Parathyroid adenoma (tissue), 2 donors: ENCODE data around the gene RAB8A.
A peak's percentile ranks its signal among the peaks of the same experiment; 100 is the strongest.

ENCODE experiments used
- H2AFZ ChIP-seq: fragments of 300-600 bp; sonication (generic); one replicate; pipeline ENCODE4 v1.7.0; 2017; ENCODE audit warnings: antibody characterized with exemption, mild to moderate bottlenecking
- H3K27ac ChIP-seq: fragments of 300-600 bp; sonication (generic); one replicate; pipeline ENCODE4 v1.7.0; 2017
- H3K27me3 ChIP-seq: fragments of 300-600 bp; sonication (generic); one replicate; pipeline ENCODE4 v1.7.0; 2017; ENCODE audit warnings: low read length; ENCODE audit not compliant: control insufficient read depth, insufficient read depth
- H3K36me3 ChIP-seq: fragments of 300-600 bp; sonication (generic); one replicate; pipeline ENCODE4 v1.7.0; 2017; ENCODE audit warnings: low read length; ENCODE audit not compliant: control insufficient read depth, insufficient read depth
- H3K4me1 ChIP-seq: fragments of 300-600 bp; sonication (generic); one replicate; pipeline ENCODE4 v1.7.0; 2017; ENCODE audit warnings: control low read depth
- H3K4me2 ChIP-seq: fragments of 300-600 bp; sonication (generic); one replicate; pipeline ENCODE4 v1.7.0; 2017; ENCODE audit warnings: low read length
- H3K4me3 ChIP-seq: fragments of 300-600 bp; sonication (generic); one replicate; pipeline ENCODE4 v1.7.0; 2017; ENCODE audit warnings: low read depth, low read length
- H3K79me2 ChIP-seq: fragments of 300-600 bp; sonication (generic); one replicate; pipeline ENCODE4 v1.7.0; 2017; ENCODE audit warnings: control low read depth
- H3K9ac ChIP-seq: fragments of 300-600 bp; sonication (generic); one replicate; pipeline ENCODE4 v1.7.0; 2017; ENCODE audit warnings: mild to moderate bottlenecking
- H3K9me3 ChIP-seq: fragments of 300-600 bp; sonication (generic); one replicate; pipeline ENCODE4 v1.7.0; 2017; ENCODE audit warnings: low read length; ENCODE audit not compliant: control insufficient read depth
- CTCF ChIP-seq: fragments of 300-600 bp; sonication (generic); IDR thresholded peaks from one replicate; pipeline ENCODE4 v1.7.0; 2017; ENCODE audit warnings: antibody characterized with exemption, mild to moderate bottlenecking
- donor health status: primary hyperparathyroidism.

Gene RAB8A

DNA sequence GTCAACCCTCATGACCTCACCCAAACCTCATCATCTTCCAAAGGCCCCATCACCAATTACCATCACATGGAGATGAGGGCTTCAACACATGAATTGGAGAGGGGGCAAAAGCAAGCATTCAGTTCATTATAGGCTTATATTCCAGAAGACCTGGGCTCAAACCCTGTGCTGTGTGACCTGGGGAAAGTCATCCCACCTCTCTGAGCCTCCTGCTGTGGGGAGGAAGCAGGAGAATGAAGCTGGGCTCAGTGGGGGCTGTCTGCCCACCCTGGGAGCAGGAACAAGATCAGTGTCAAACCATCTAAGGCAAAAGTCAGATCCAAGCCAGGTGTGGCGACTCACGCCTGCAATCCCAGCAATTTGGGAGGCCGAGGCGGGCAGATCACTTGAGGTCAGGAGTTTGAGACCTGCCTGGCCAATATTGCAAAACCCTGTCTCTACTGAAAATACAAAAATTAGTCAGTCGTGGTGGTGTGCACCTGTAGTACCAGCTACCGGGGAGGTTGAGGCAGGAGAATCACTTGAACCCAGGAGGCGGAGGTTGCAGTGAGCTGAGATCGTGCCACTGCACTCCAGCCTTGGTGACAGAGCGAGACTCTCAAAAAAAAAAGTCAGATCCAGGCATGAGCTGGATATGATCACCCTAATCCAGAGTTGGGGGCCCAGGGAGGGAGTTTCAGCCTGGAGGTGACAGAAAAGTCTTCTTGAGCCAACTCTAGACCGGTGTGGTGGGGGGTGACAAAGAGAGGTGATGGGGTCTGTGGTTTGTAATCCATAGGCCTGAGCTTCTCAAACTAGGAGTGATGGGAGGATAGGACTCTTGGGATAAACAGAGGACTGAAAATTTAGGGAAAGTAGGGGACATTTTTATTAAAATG is 37.0 kb upstream of the RAB8A start:
- peak overlapping the region; percentile 91 for H3K27ac ChIP-seq

GRCh38 chr19:16075430-16076153 is 36.1 kb upstream of the RAB8A start:
- no peak for TF ChIP-seq CTCF
- Histone ChIP-seq H3K27ac (peak overlapping the region; percentile 91), H3K4me1 (no peaks in the 10 kb centered on the region)

More for the DNA sequence above, 37.0 kb upstream of the RAB8A start:
- Histone ChIP-seq H3K27me3 (no peaks in the 10 kb centered on the region), H3K36me3 (no peaks in the 10 kb centered on the region), H3K79me2 (peaks cover under 1% of the 10 kb centered on the region), H3K9me3 (no peaks in the 10 kb centered on the region), H2AFZ (no peak overlapping the region), H3K4me3 (no peak overlapping the region), H3K4me2 (no peak overlapping the region), H3K9ac (no peak overlapping the region), H3K4me1 (no peaks in the 10 kb centered on the region)
- no peak for TF ChIP-seq CTCF

GRCh38 chr19:16076154-16076957 is 35.3 kb upstream of the RAB8A start, which contains the start of gene TPM4:
Gene TPM4, plus strand, starts transcription at chr19:16076495. Its CDS starts 71 bp downstream, at chr19:16076566.
- no peak for TF ChIP-seq CTCF
- peak within 1 kb of the TSS; percentile 90 for H2AFZ ChIP-seq
- peak within 1 kb of the TSS; percentile 92 for H3K9ac ChIP-seq
- H3K79me2 ChIP-seq: peaks cover 3% of the 10 kb centered on the region
- H3K4me3 ChIP-seq: peak within 1 kb of the TSS; percentile 67
- no peaks in the 10 kb centered on the region for H3K9me3 ChIP-seq
- no peaks in the 10 kb centered on the region for H3K27me3 ChIP-seq
- peak within 1 kb of the TSS; percentile 88 for H3K4me2 ChIP-seq
- H3K27ac ChIP-seq: peak within 1 kb of the TSS; percentile 91
- H3K36me3 ChIP-seq: no peaks in the 10 kb centered on the region
- no peaks in the 10 kb centered on the region for H3K4me1 ChIP-seq

More at GRCh38 chr19:16075430-16076153, 36.1 kb upstream of the RAB8A start:
- H3K27me3 ChIP-seq: no peaks in the 10 kb centered on the region
- peak overlapping the region; percentile 65 for H3K4me2 ChIP-seq
- H3K36me3 ChIP-seq: no peaks in the 10 kb centered on the region
- H3K4me3 ChIP-seq: peak overlapping the region; percentile 67
- H3K9ac ChIP-seq: peak overlapping the region; percentile 49
- H3K79me2 ChIP-seq: peaks cover 3% of the 10 kb centered on the region
- H3K9me3 ChIP-seq: no peaks in the 10 kb centered on the region
- peak overlapping the region; percentile 90 for H2AFZ ChIP-seq

GRCh38 chr19:16076958-16077611 is 34.6 kb upstream of the RAB8A start:
- H3K36me3 ChIP-seq: no peaks in the 10 kb centered on the region
- H3K4me3 ChIP-seq: peak overlapping the region; percentile 67
- H3K4me1 ChIP-seq: no peaks in the 10 kb centered on the region
- no peak for TF ChIP-seq CTCF
- H3K79me2 ChIP-seq: peaks cover 3% of the 10 kb centered on the region
- peak overlapping the region; percentile 90 for H2AFZ ChIP-seq
- no peaks in the 10 kb centered on the region for H3K9me3 ChIP-seq
- peak overlapping the region; percentile 92 for H3K9ac ChIP-seq
- H3K4me2 ChIP-seq: peak overlapping the region; percentile 88
- H3K27me3 ChIP-seq: no peaks in the 10 kb centered on the region
- peak overlapping the region; percentile 91 for H3K27ac ChIP-seq
